Measurements from ENCODE around the gene TUBA1C.

GRCh38 chr12:49232940-49233841 is 31.7 kb upstream of the TUBA1C start:
- TF ChIP-seq CTCF (optimal IDR thresholded peaks at IDR 0.05 in 1 of 3, IDR thresholded peaks at IDR 0.05 in 1 of 3, conservative IDR thresholded peaks at IDR 0.05 in 1 of 3; ENCODE audit: extremely low read depth in 1 of 3, insufficient read depth in 2 of 3, low read length in 3 of 3) (no peak), EZH2 (IDR thresholded peaks at IDR 0.05; ENCODE audit: low read length) (no peak)
